HL-60 (cell line): ENCODE measurements around the gene FARS2.

Experiments
- DNase-seq, 2 experiments: peaks; one replicate each; pipeline ENCODE4 v3.0.0-alpha.2; 2010 to 2020; ENCODE audit warnings: low read depth in 1 of 2, low spot score in 1 of 2
- H3K27ac ChIP-seq: fragments of 250-450 bp; sonication (Bioruptor Pico); replicated peaks from 2 replicates; pipeline ENCODE4 v1.5.1; 2020; ENCODE audit warnings: mild to moderate bottlenecking, moderate library complexity
- H3K27me3 ChIP-seq: fragments of 250-450 bp; sonication (Bioruptor Pico); 2 replicates; pipeline ENCODE4 v1.5.1; 2021; ENCODE audit warnings: mild to moderate bottlenecking, moderate library complexity; ENCODE audit not compliant: insufficient read depth, poor library complexity, severe bottlenecking
- H3K4me3 ChIP-seq: replicated peaks from 2 replicates; pipeline ENCODE4 v1.5.1; 2011; ENCODE audit warnings: mild to moderate bottlenecking, control low read depth, low read length; ENCODE audit not compliant: insufficient read depth
- CTCF ChIP-seq: IDR thresholded peaks from one replicate; pipeline ENCODE4 v1.5.1; 2011; ENCODE audit warnings: low read length, control low read depth, inconsistent platforms; ENCODE audit not compliant: insufficient read depth
- GABPA ChIP-seq: IDR thresholded peaks from 2 replicates; pipeline ENCODE4 v1.6.1; 2012; ENCODE audit warnings: low read depth
- POLR2AphosphoS5 ChIP-seq: IDR thresholded peaks from 2 replicates; pipeline ENCODE4 v1.6.1; 2012; ENCODE audit warnings: low read depth
- REST ChIP-seq: IDR thresholded peaks from 2 replicates; pipeline ENCODE4 v1.6.1; 2012; ENCODE audit warnings: low read depth; ENCODE audit not compliant: insufficient replicate concordance
- SPI1 ChIP-seq: IDR thresholded peaks from 2 replicates; pipeline ENCODE4 v1.6.1; 2012; ENCODE audit warnings: low read depth, mild to moderate bottlenecking, borderline replicate concordance

Gene FARS2

GRCh38 chr6:5671601-5672559 is 410.6 kb downstream of the FARS2 start:
- no peak for DNase-seq
- H3K27me3 ChIP-seq = no peaks in the 10 kb centered on the region
- H3K27ac ChIP-seq = peak overlapping the region; percentile 76
- TF ChIP-seq REST (no peak), POLR2AphosphoS5 (no peak), SPI1 (no peak), CTCF (no peak), GABPA (no peak)
- H3K4me3 ChIP-seq = no peak overlapping the region

- no peak overlapping the region for H3K4me3 ChIP-seq
- no peaks in the 10 kb centered on the region for H3K27me3 ChIP-seq
- no peak for TF ChIP-seq GABPA
- no peak for TF ChIP-seq POLR2AphosphoS5
- TF ChIP-seq CTCF = no peak
- no peak for TF ChIP-seq SPI1
- no peak for TF ChIP-seq REST
- H3K27ac ChIP-seq = no peak overlapping the region
- DNase-seq = no peak
These were observed 411.3 kb downstream of the FARS2 start for GRCh38 chr6:5672581-5673011.

GRCh38 chr6:5673019-5673790 is 411.9 kb downstream of the FARS2 start:
- DNase-seq = no peak
- no peak overlapping the region for H3K4me3 ChIP-seq
- TF ChIP-seq POLR2AphosphoS5 = no peak
- no peak for TF ChIP-seq REST
- no peak for TF ChIP-seq CTCF
- no peak for TF ChIP-seq SPI1
- no peak for TF ChIP-seq GABPA
- H3K27ac ChIP-seq = no peak overlapping the region
- H3K27me3 ChIP-seq = no peaks in the 10 kb centered on the region
